GM12864 (cell line): Measurements from ENCODE around the gene MCCC1.

Source experiments
- DNase-seq: peaks from one replicate; pipeline ENCODE4 v3.0.0-alpha.2; 2011; ENCODE audit warnings: low read depth
- H3K4me3 ChIP-seq: 2 replicates; pipeline ENCODE4 v1.5.1; 2011; ENCODE audit warnings: mild to moderate bottlenecking, low read depth, low read length, control low read depth
- TF ChIP-seq, protein P1 (sequence below): IDR thresholded peaks from 2 replicates; pipeline ENCODE4 v1.5.1; 2011; ENCODE audit warnings: low read depth, mild to moderate bottlenecking, moderate library complexity, low read length, control low read depth, inconsistent platforms; ENCODE audit errors: missing control alignments

Gene MCCC1

DNA sequence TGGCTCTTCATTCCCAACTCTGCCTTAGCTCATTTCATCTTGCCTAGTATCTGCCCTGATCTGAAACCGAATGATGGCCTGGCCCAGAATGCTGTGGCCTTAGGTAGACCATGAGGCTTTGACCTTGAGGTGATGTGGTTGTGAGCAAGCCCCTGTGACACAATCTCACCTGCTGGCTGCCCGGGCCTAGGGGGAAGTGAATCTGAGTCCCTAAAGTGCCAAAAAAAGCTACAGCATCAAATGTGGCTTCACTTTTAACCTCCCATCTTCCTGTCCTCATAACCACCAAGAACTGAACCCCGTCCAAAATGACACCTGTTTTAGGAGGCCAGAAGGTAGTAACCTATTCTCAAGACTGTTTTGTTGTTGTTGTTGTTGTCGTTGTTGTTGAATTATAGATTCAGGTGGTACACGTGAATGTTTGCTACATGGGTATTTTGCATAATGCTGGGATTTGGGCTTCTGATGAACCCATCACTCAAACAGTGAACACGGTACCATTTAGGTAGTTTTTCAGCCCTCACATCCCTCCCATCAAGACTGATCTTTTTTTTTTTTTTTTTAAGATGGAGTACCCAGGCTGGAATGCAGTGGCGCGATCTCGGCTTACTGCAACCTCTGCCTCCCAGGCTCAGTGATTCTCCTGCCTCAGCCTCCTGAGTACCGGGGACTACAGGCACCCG, 54.6 kb downstream of the MCCC1 start:
- DNase-seq, result peak; percentile 88
- H3K4me3 ChIP-seq, result no peak overlapping the region
- TF ChIP-seq, protein P1, sequence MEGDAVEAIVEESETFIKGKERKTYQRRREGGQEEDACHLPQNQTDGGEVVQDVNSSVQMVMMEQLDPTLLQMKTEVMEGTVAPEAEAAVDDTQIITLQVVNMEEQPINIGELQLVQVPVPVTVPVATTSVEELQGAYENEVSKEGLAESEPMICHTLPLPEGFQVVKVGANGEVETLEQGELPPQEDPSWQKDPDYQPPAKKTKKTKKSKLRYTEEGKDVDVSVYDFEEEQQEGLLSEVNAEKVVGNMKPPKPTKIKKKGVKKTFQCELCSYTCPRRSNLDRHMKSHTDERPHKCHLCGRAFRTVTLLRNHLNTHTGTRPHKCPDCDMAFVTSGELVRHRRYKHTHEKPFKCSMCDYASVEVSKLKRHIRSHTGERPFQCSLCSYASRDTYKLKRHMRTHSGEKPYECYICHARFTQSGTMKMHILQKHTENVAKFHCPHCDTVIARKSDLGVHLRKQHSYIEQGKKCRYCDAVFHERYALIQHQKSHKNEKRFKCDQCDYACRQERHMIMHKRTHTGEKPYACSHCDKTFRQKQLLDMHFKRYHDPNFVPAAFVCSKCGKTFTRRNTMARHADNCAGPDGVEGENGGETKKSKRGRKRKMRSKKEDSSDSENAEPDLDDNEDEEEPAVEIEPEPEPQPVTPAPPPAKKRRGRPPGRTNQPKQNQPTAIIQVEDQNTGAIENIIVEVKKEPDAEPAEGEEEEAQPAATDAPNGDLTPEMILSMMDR, result no peak

DNA sequence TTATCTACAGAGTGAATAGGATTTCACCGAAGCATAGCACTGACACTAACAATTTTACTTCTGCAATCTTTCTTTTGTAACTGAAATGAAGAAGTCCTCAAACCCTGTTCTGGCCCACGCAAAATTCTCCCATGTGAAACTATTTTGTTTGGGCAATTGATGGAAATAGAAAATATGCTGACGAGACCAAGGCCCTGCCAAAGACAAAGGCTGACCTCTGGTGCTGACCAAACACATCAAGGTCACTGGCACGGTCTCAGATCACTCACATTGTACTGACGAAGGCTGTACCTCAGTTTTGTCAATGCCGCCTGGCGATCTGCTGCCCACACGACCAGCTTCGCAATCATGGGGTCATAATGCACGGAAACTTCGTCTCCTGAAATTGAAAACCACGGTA, 60.5 kb downstream of the MCCC1 start:
- no peak overlapping the region for H3K4me3 ChIP-seq
- no peak for DNase-seq
- TF ChIP-seq, protein P1, result no peak

- no peak overlapping the region for H3K4me3 ChIP-seq
- TF ChIP-seq, protein P1, result no peak
- DNase-seq, result no peak
Observed at GRCh38 chr3:183038221-183038620, 61.1 kb downstream of the MCCC1 start.

DNA sequence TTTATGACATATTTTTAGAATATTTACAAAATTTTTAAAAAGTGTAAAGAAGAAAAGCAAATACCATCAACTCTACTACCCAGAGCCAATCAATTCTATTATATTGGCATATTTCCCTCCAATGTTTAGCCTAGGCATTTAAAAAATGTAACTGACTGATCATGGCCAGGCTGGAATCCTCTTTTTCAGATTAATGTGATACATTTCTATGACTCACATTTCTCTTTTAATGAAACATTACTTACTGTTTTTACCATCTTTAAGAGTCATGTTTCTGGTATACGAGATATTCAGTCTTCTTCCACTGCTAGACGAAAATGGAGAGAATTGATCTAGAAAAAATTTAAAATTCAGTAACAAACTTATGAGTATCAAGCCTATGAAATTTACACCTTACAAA, 65.5 kb downstream of the MCCC1 start:
- TF ChIP-seq, protein P1, result no peak
- no peak overlapping the region for H3K4me3 ChIP-seq
- no peak for DNase-seq

- no peak for DNase-seq
- TF ChIP-seq, protein P1, result no peak
- H3K4me3 ChIP-seq, result no peak overlapping the region
Observed at GRCh38 chr3:183032880-183033555, 66.3 kb downstream of the MCCC1 start.

GRCh38 chr3:183031826-183032225, 67.5 kb downstream of the MCCC1 start:
- TF ChIP-seq, protein P1, result no peak
- no peak for DNase-seq
- no peak overlapping the region for H3K4me3 ChIP-seq

GRCh38 chr3:183028416-183028815, 70.9 kb downstream of the MCCC1 start:
- TF ChIP-seq, protein P1, result no peak
- no peak for DNase-seq
- no peak overlapping the region for H3K4me3 ChIP-seq
